KMS-11 (cell line): ENCODE data around the gene GRK2.

Experiments
- H2AFZ ChIP-seq: fragments of 200-600 bp; sonication (generic); 2 replicates; pipeline ENCODE4 v1.6.1; 2016; ENCODE audit warnings: antibody characterized with exemption, mixed run types, low read depth
- H3K27ac ChIP-seq: fragments of 200-600 bp; sonication (generic); 2 replicates; pipeline ENCODE4 v1.6.1; 2016; ENCODE audit warnings: mild to moderate bottlenecking, mixed run types
- H3K27me3 ChIP-seq: fragments of 200-600 bp; sonication (generic); 2 replicates; pipeline ENCODE4 v1.6.1; 2017; ENCODE audit warnings: mild to moderate bottlenecking, low read depth, mixed run types, moderate library complexity; ENCODE audit not compliant: insufficient read depth
- H3K36me3 ChIP-seq: fragments of 200-600 bp; sonication (generic); 2 replicates; pipeline ENCODE4 v1.6.1; 2017; ENCODE audit warnings: mild to moderate bottlenecking, mixed run types; ENCODE audit not compliant: insufficient read depth
- H3K4me1 ChIP-seq: fragments of 200-600 bp; sonication (generic); 2 replicates; pipeline ENCODE4 v1.6.1; 2016; ENCODE audit warnings: mild to moderate bottlenecking, low read depth, mixed run types; ENCODE audit not compliant: poor library complexity, severe bottlenecking
- H3K4me2 ChIP-seq: fragments of 200-600 bp; sonication (generic); 2 replicates; pipeline ENCODE4 v1.7.0; 2016; ENCODE audit warnings: mild to moderate bottlenecking, mixed run types
- H3K4me3 ChIP-seq: fragments of 200-600 bp; sonication (generic); IDR thresholded peaks from 2 replicates; pipeline ENCODE4 v1.6.1; 2017; ENCODE audit warnings: low read depth, low read length, mixed read lengths; ENCODE audit not compliant: insufficient read depth
- H3K79me2 ChIP-seq: fragments of 200-600 bp; sonication (generic); 2 replicates; pipeline ENCODE4 v1.6.1; 2016; ENCODE audit warnings: low read depth, mixed run types; ENCODE audit not compliant: insufficient read depth
- H3K9ac ChIP-seq: fragments of 200-600 bp; sonication (generic); 2 replicates; pipeline ENCODE4 v1.6.1; 2016; ENCODE audit warnings: mild to moderate bottlenecking, mixed run types
- H4K20me1 ChIP-seq: fragments of 200-600 bp; sonication (generic); 2 replicates; pipeline ENCODE4 v1.6.1; 2016; ENCODE audit warnings: mild to moderate bottlenecking, mixed run types; ENCODE audit not compliant: insufficient read depth
- TF ChIP-seq, protein P1 (sequence below): fragments of 200-600 bp; sonication (generic); conservative IDR thresholded peaks from 2 replicates; pipeline ENCODE4 v1.6.1; 2017; ENCODE audit warnings: low read depth, mild to moderate bottlenecking, antibody characterized with exemption, low read length, moderate library complexity, mixed read lengths

Gene GRK2

DNA sequence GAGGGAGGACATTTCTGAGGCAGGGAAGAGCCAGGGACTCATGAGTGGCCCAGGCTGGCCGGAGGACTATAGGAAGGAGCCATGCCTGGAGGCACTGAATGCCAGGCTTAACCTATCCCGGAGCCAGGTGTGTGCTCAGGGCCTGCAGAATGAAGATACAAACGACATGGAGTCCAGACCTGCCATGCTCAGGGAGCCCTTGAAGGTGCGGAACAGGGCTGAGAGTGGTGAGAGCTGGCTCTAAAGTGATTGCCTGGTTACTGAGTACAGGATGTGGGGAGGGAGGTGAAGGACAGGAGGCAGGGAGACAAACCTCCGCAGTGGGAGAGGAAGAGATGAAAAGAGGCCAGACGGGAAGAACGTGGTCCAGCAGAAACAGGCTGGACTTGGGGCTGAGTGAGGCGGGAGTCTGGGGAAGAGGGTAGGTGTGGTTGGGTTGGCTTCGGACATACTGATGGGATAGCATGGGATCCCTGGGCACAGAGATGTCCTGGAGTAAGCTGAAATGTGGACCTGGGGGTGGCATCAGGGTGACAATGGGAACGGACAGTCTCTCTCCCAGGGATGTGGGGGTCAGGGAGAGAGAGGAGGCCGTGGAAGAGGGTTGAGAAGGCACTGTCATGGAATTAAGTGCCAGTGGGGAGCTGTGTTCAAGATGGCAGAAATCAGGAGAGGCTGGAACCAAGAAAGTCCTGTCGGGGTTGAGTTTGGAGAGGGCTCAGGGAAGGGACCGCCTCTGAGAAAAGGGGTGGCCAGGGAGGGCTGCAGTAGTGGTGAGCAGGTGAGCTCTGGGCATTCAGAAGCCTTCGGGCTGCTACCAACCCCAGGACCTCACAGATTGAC is 21.3 kb downstream of the GRK2 start:
- Histone ChIP-seq H3K36me3 (0 out of 2 replicates have a peak, but pooled peaks cover 2% of the 10 kb centered on the region), H2AFZ (peak overlapping the region; percentile 45; the same call in 1 of the 2 replicates), H3K79me2 (peaks cover 16% of the 10 kb centered on the region)

DNA sequence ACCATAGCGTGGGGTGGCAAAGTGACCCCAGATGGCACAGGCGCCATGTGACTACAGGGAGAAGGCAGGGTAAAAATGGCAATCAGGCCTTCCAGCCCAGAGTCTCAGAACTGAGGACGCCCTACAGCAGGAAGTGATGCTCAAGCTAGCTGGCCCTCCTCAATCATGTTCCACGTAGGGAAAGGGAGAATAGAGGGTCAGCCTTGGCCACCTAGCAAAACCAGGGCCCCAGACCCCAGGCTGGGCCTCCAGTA is 21.9 kb downstream of the GRK2 start:
- Histone ChIP-seq H3K27me3 (no peaks in the 10 kb centered on the region), H4K20me1 (no peaks in the 10 kb centered on the region), H3K27ac (peak overlapping the region; percentile 100), H3K9ac (peak overlapping the region; percentile 97), H3K4me2 (peak overlapping the region; percentile 83), H3K79me2 (peaks cover 16% of the 10 kb centered on the region), H3K4me3 (no peak overlapping the region), H2AFZ (peak overlapping the region; percentile 45; the same call in 1 of the 2 replicates), H3K4me1 (peaks cover 27% of the 10 kb centered on the region), H3K36me3 (0 out of 2 replicates have a peak, but pooled peaks cover 6% of the 10 kb centered on the region)
- TF ChIP-seq, protein P1, sequence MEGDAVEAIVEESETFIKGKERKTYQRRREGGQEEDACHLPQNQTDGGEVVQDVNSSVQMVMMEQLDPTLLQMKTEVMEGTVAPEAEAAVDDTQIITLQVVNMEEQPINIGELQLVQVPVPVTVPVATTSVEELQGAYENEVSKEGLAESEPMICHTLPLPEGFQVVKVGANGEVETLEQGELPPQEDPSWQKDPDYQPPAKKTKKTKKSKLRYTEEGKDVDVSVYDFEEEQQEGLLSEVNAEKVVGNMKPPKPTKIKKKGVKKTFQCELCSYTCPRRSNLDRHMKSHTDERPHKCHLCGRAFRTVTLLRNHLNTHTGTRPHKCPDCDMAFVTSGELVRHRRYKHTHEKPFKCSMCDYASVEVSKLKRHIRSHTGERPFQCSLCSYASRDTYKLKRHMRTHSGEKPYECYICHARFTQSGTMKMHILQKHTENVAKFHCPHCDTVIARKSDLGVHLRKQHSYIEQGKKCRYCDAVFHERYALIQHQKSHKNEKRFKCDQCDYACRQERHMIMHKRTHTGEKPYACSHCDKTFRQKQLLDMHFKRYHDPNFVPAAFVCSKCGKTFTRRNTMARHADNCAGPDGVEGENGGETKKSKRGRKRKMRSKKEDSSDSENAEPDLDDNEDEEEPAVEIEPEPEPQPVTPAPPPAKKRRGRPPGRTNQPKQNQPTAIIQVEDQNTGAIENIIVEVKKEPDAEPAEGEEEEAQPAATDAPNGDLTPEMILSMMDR = no peak

More for the DNA sequence above, 21.3 kb downstream of the GRK2 start:
- TF ChIP-seq, protein P1 = no peak
- Histone ChIP-seq H3K4me3 (no peak overlapping the region), H3K9ac (peak overlapping the region; percentile 97), H3K27ac (peak overlapping the region; percentile 100), H3K4me1 (peaks cover 27% of the 10 kb centered on the region), H4K20me1 (no peaks in the 10 kb centered on the region), H3K27me3 (no peaks in the 10 kb centered on the region), H3K4me2 (peak overlapping the region; percentile 83)

DNA sequence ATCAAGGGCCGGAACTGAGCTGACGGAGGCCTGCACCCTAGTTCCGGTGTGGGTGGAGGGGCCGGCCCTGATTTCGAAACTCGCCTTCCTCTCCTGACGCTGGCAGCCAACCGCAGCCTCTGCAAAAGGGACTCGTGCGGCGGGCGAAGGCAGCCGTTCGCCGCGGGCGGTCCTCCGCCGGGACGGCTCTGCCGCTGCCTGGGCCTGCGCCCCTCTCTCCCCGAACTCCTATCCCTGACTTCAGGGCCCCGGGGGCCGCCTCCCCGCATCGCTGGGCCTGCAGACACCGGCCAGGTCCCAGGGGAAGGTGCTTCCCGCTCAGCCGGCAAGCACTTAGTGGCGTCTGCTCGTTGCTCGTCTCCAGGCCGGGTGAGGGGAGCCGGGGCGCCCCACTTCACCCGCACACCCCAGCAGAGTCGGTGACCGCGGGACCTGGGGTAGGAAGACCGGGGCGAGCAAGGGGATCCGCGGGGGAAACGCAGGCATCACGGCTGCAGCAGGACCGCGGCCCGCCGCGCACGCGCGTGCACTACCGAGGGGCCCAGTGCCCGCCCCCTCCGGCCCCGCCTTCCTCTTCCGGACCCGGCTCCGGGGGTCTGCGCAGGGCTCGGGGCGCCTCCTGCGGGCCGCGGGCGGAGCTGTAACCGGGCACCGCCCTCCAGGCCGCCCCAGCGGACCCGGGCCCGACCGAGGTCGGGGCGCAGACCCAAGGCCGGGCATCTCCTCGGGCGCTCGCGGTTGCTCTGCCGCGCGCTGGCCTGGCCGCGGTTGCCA is 22.4 kb downstream of the GRK2 start:
- Histone ChIP-seq H4K20me1 (no peaks in the 10 kb centered on the region), H2AFZ (peak overlapping the region; percentile 45; the same call in 1 of the 2 replicates), H3K27me3 (no peaks in the 10 kb centered on the region), H3K4me3 (no peak overlapping the region), H3K27ac (peak overlapping the region; percentile 100), H3K79me2 (peaks cover 16% of the 10 kb centered on the region), H3K4me1 (peaks cover 27% of the 10 kb centered on the region), H3K36me3 (0 out of 2 replicates have a peak, but pooled peaks cover 6% of the 10 kb centered on the region), H3K4me2 (peak overlapping the region; percentile 83), H3K9ac (peak overlapping the region; percentile 97)
- TF ChIP-seq, protein P1 = no peak

DNA sequence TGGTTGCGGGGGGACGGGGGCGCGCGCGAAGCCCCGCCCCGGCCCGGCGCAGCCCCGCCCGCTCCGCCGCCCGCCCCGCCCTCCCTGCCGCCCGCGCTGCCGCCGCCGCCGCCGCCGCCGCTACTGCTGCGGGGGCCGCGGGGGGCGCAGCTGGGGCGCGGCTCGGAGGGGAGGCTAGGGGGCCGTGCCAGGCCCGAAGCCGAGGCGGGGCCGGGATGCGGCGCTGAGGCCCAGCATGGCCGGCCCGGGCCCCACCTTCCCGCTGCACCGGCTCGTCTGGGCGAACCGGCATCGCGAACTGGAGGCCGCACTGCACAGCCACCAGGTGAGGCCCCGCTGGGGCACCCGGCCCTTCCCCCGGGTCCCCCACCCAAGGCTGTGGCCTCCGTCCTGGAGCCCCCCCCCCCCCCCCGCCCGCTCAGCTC is 23.0 kb downstream of the GRK2 start, which contains the start of gene ANKRD13D:
Gene ANKRD13D (plus strand): TSS at position 78 of the 425 bp plus-strand sequence. CDS start 158 bp downstream, at position 236.
- Histone ChIP-seq H3K4me1 (peaks cover 27% of the 10 kb centered on the region), H4K20me1 (no peaks in the 10 kb centered on the region), H2AFZ (peak within 1 kb of the TSS; percentile 45; the same call in 1 of the 2 replicates), H3K36me3 (0 out of 2 replicates have a peak, but pooled peaks cover 6% of the 10 kb centered on the region), H3K27ac (peak within 1 kb of the TSS; percentile 100), H3K9ac (peak within 1 kb of the TSS; percentile 97), H3K4me3 (no peak within 1 kb of the TSS), H3K4me2 (peak within 1 kb of the TSS; percentile 97), H3K79me2 (peaks cover 16% of the 10 kb centered on the region), H3K27me3 (no peaks in the 10 kb centered on the region)
- TF ChIP-seq, protein P1 = no peak
